ENCODE data around the gene SESN2. TPM values are rescaled to one million over a fixed set of nuclear protein-coding genes. Genes with fewer than 3 reads are reported as not detected.

SESN2 gene
- total RNA-seq, 2 donors from 2014 or later = 12.3 to 15.2 TPM

DNA sequence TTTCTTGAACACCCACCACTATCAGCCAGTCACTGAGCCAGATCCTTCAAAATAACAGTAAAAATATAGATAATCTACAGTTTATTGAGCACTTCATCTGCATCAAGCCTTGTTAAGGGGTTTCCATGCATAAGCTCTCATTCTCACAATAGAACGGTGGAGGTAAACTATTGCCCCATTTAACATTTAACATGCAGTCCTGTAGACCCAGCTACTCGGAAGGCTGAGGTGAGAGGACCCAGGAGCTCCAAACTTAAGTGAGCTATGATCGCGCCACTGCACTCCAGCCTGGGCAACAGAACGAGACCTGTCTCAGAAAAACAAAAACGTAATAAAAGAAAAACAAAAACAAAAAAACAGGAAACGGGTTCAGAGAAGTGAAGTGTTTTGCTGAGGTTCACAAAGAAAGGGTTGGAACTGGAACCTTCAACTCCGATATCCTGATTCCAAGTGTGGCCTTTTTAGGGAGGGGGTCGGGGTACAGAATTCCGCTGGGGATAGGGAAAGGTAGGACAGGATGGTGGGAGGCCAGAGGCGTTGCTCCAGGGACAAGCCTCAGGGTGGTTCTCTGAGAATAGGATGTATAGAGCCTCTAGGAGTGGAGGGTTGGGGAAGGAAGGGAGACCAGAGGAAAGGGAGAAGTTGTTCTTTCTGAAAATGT lies 11.6 kb upstream of the SESN2 start:
- no peaks in the 10 kb centered on the region for H3K36me3 ChIP-seq (ENCODE audit: control insufficient read depth, insufficient read depth, low read length)
- H3K36me3 Mint-ChIP-seq (ENCODE audit: low read depth) = peaks cover 2% of the 10 kb centered on the region
- H3K27ac ChIP-seq (ENCODE audit: low read depth, low read length) = no peak overlapping the region
- H3K27ac Mint-ChIP-seq = peak overlapping the region; percentile 75
- H3K4me1 Mint-ChIP-seq = peaks cover 18% of the 10 kb centered on the region
- H3K4me3 ChIP-seq (ENCODE audit: low read length) = peak overlapping the region; percentile 89
- TF ChIP-seq, protein P1, sequence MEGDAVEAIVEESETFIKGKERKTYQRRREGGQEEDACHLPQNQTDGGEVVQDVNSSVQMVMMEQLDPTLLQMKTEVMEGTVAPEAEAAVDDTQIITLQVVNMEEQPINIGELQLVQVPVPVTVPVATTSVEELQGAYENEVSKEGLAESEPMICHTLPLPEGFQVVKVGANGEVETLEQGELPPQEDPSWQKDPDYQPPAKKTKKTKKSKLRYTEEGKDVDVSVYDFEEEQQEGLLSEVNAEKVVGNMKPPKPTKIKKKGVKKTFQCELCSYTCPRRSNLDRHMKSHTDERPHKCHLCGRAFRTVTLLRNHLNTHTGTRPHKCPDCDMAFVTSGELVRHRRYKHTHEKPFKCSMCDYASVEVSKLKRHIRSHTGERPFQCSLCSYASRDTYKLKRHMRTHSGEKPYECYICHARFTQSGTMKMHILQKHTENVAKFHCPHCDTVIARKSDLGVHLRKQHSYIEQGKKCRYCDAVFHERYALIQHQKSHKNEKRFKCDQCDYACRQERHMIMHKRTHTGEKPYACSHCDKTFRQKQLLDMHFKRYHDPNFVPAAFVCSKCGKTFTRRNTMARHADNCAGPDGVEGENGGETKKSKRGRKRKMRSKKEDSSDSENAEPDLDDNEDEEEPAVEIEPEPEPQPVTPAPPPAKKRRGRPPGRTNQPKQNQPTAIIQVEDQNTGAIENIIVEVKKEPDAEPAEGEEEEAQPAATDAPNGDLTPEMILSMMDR (conservative IDR thresholded peaks at IDR 0.05) = no peak
- no peaks in the 10 kb centered on the region for H3K9me3 ChIP-seq (ENCODE audit: control insufficient read depth, low read length)
- H3K4me3 Mint-ChIP-seq = peak overlapping the region; percentile 86
- whole genome bisulfite sequencing, 2 experiments (ENCODE audit: insufficient coverage in 1 of 2, insufficient read length in 1 of 2) = 83 to 88% methylated on average over 11 of the region's 11 CpGs
- H3K4me1 ChIP-seq (ENCODE audit: control insufficient read depth, insufficient read depth, low read length) = peaks cover 7% of the 10 kb centered on the region
- no peak overlapping the region for H3K9ac ChIP-seq (ENCODE audit: extremely low read depth, low read length, poor library complexity, severe bottlenecking)
- no peaks in the 10 kb centered on the region for H3K27me3 Mint-ChIP-seq (ENCODE audit: insufficient read depth)
- H3K9me3 Mint-ChIP-seq = no peaks in the 10 kb centered on the region
- no peaks in the 10 kb centered on the region for H3K27me3 ChIP-seq (ENCODE audit: control insufficient read depth, insufficient read depth, low read length, poor library complexity, severe bottlenecking)
- no peak for DNase-seq

DNA sequence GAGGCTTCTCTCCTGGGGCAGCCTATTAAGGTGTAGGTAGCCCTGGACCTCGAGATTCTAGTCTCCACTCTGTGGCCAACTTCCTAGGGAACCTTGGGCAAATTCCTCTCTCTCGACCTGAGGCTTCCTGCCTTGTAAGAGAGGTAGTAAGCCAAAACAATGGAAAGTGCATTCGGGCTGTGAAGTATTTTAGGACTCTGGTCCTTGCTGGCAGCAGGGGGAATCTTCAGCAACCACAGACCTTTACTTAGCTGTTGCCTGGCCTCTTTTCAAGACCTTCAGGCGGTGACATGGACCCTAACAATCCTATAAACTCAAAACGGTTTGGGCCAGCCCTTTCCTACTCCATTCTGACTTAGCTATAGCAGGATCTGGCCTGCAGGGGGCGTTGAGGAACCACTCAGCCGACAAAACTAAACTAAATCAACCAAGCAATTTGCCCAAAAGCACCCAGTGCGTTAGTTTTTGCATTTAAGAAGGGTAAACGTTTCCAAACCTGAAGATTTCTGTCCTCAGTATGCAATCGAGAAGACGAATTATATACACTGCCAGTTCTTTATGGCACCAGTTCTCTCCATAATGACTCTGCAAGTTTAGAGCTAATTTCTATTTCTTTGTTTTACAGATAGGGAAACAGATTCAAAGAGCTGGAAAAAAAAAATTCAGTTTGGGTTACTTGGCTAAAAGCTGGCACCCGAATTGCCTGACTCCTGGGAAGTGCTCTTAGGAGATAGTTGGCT lies 10.9 kb upstream of the SESN2 start:
- peak overlapping the region; percentile 86 for H3K4me3 Mint-ChIP-seq
- TF ChIP-seq, protein P1 (conservative IDR thresholded peaks at IDR 0.05) = peak; percentile 96
- H3K27ac Mint-ChIP-seq = peak overlapping the region; percentile 75

DNA sequence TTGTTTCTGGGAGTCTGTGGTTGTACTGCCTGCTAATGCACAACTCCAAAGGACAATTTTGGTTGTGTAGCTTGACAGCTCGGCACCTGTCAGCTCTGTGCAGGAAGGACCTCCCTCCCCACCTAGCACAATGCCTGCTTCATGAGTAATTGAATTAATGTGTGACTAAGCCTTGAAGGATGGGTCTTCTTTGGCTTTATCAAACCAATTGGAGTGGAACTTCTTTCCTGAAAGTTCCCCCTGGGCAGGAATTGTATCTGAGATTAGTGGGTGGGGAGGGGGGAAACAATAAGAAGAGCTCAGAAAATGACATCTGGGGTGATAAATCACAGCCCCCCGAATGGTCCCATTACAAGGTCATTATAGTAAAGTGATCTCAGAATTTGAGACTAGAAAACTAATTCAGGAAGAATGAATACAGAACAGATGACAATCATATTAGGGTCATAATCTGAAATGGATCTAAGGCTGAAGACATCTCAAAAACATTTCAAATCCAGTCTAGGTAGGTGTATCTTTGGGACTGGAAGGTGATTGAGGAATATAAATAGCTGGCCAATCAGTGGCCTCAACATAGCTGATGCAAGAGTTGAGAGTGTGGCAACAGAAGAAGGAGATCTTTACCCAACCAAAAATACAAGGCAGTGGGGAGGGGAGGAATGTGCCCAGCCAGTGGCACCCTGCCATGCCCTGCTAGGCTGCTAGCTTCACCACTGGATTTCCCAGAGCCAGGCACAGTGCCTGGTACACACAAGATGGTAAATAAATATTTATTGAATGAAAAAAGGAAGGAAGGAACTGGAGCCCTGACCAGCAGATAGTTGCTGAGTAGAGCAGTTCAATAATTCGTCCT lies 10.1 kb upstream of the SESN2 start:
- TF ChIP-seq, protein P1 (conservative IDR thresholded peaks at IDR 0.05) = no peak
- Mint-ChIP-seq H3K27ac (peak overlapping the region; percentile 50), H3K36me3 (ENCODE audit: low read depth) (peaks cover 2% of the 10 kb centered on the region), H3K27me3 (ENCODE audit: insufficient read depth) (peaks cover 2% of the 10 kb centered on the region), H3K4me1 (peaks cover 18% of the 10 kb centered on the region), H3K4me3 (no peak overlapping the region), H3K9me3 (no peaks in the 10 kb centered on the region)
- Histone ChIP-seq H3K27me3 (ENCODE audit: control insufficient read depth, insufficient read depth, low read length, poor library complexity, severe bottlenecking) (no peaks in the 10 kb centered on the region), H3K4me1 (ENCODE audit: control insufficient read depth, insufficient read depth, low read length) (peaks cover 7% of the 10 kb centered on the region), H3K36me3 (ENCODE audit: control insufficient read depth, insufficient read depth, low read length) (no peaks in the 10 kb centered on the region), H3K9me3 (ENCODE audit: control insufficient read depth, low read length) (no peaks in the 10 kb centered on the region), H3K9ac (ENCODE audit: extremely low read depth, low read length, poor library complexity, severe bottlenecking) (no peak overlapping the region), H3K4me3 (ENCODE audit: low read length) (peak overlapping the region; percentile 61), H3K27ac (ENCODE audit: low read depth, low read length) (peak overlapping the region; percentile 16)
- DNase-seq = no peak
- 71 to 72% methylated on average over 1 to 3 of the region's 3 CpGs for WGBS, 2 experiments (ENCODE audit: insufficient coverage in 1 of 2, insufficient read length in 1 of 2)

More for the DNA sequence above, 10.9 kb upstream of the SESN2 start:
- Mint-ChIP-seq H3K36me3 (ENCODE audit: low read depth) (peaks cover 2% of the 10 kb centered on the region), H3K27me3 (ENCODE audit: insufficient read depth) (no peaks in the 10 kb centered on the region), H3K4me1 (peaks cover 18% of the 10 kb centered on the region), H3K9me3 (no peaks in the 10 kb centered on the region)
- WGBS, 2 experiments (ENCODE audit: insufficient coverage in 1 of 2, insufficient read length in 1 of 2) = 14 to 15% methylated on average over 11 to 12 of the region's 12 CpGs
- Histone ChIP-seq H3K4me1 (ENCODE audit: control insufficient read depth, insufficient read depth, low read length) (peaks cover 7% of the 10 kb centered on the region), H3K4me3 (ENCODE audit: low read length) (peak overlapping the region; percentile 61), H3K27ac (ENCODE audit: low read depth, low read length) (peak overlapping the region; percentile 16), H3K27me3 (ENCODE audit: control insufficient read depth, insufficient read depth, low read length, poor library complexity, severe bottlenecking) (no peaks in the 10 kb centered on the region), H3K9me3 (ENCODE audit: control insufficient read depth, low read length) (no peaks in the 10 kb centered on the region), H3K36me3 (ENCODE audit: control insufficient read depth, insufficient read depth, low read length) (no peaks in the 10 kb centered on the region), H3K9ac (ENCODE audit: extremely low read depth, low read length, poor library complexity, severe bottlenecking) (no peak overlapping the region)
- DNase-seq = peak; percentile 95

All from endodermal cell (in vitro differentiated cells).